Fibroblast of the conjunctiva (primary cell): ENCODE measurements around the gene PTBP1.
"Not testable (repeated sequence)": the region's sequence is repeated elsewhere in the genome, so short reads cannot be mapped to it uniquely, and the experiment has no call there.

Source experiments
- DNase-seq: peaks from one replicate; pipeline ENCODE4 v3.0.0-alpha.2; 2010; ENCODE audit warnings: low read depth

The PTBP1 gene

GRCh38 chr19:853614-854220 is 56.5 kb downstream of the PTBP1 start:
- DNase-seq: not testable (repeated sequence)

- DNase-seq: no peak
Measured at GRCh38 chr19:854549-854948, 57.3 kb downstream of the PTBP1 start.

- no peak for DNase-seq
Measured at GRCh38 chr19:855142-855541, 57.9 kb downstream of the PTBP1 start.

GRCh38 chr19:855566-856120 is 58.4 kb downstream of the PTBP1 start:
- DNase-seq: no peak

GRCh38 chr19:858284-858683 is 61.0 kb downstream of the PTBP1 start:
- no peak for DNase-seq

- DNase-seq: no peak
Measured at GRCh38 chr19:858868-859843, 61.9 kb downstream of the PTBP1 start, which contains the start of gene CFD. Gene CFD (plus strand): TSS chr19:859664. CDS start chr19:859690, 26 bp downstream.

- no peak for DNase-seq
Measured at GRCh38 chr19:861141-861755, 64.0 kb downstream of the PTBP1 start.
